Head of caudate nucleus (tissue), 42 donors: ENCODE data around the gene POLR2F.
A peak's percentile ranks its signal among the peaks of the same experiment; 100 is the strongest.

Experiments used
- DNase-seq, 42 donors: peaks; one replicate each; pipeline versions ENCODE4 v3.0.0 to v3.0.0-alpha.2; 2020 to 2021; ENCODE audit warnings: mixed read lengths in 7 of 42
- intact Hi-C: fragments of 100-400 bp; cut with DNase I; formaldehyde crosslinking; loops from one replicate; pipeline ENCODE4 v1.15.0; 2022

Gene POLR2F

GRCh38 chr22:37990862-37991261 is 37.4 kb downstream of the POLR2F start:
- intact Hi-C loops: no loop called here
- DNase-seq: no peak

DNA sequence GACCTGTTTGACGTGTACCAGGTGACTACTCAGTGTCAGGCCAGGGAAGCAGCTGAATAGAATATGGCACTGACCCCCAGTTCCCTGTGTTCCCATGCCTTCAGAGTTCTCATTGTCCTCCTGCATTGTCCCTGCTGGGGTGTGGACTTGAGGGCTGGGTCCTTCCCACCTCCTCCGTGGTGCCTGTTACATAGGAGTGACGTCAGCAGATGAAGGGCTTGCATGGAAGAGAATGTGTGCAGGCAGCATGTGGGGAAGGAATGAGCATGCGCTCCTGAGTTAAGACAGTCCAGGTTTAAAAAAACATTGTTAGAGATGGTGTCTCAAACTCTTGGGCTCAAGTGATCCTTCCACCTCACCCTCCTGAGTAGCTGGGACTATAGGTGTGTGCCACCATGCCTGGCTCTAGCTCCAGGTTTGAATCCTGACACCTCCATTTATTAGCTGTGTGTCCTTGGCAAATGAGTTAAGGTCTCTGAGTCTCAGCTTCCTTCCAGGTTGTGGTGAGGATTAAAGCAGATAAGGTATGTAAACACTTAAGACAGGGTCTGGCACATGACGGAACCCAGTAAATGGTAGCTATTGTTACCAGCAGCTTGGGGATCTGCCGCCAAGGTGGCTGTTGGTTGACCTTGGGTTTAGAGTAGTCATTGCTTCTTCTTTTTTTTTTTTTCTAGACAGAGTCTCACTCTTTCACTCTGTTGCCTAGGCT is 38.4 kb downstream of the POLR2F start:
- DNase-seq: no peak
- intact Hi-C loops: no loop called here

- intact Hi-C loops: no loop called here
- no peak for DNase-seq
Observed at GRCh38 chr22:37994049-37994448, 40.5 kb downstream of the POLR2F start.

DNA sequence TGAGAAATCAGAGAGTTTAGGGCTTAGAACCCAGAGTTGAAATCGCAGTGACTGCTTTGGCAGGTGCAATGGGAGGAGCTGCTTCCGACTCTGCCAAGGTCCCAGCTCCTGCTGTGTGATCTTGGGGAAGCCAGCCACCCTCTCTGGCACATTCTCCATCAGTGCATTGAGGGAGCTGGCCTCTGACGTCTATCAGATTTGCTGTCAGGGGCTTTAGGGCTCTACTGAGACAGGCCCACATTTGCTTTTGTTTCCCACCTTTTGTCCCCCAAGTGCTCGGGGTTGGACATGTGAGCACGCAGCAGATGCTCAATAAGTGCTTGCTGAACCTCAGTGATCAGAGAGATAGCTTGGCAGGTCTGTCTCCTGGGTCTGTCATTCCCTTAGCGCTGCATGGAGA is 41.5 kb downstream of the POLR2F start:
- intact Hi-C loops: no loop called here
- DNase-seq: no peak

DNA sequence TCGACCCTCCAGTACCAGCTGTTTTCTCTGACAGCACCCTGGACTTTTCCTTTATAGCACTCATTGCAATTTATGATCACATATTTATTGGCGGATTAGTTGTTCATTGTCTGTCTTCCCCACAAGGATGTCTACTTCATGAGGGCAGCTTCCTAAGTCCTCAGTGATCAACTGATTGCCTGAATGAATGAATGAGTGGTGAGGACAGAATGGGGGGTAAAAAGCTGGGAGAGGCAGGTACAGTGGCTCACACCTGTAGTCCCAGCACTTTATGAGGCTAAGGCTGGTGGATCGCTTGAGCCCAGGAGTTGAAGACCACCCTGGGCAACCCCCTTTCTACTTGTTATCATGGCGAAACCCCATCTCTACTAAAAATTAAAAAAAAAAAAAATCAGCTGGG is 42.0 kb downstream of the POLR2F start:
- intact Hi-C loops: no loop called here
- DNase-seq: no peak

GRCh38 chr22:37996079-37996478 is 42.6 kb downstream of the POLR2F start:
- intact Hi-C loops: no loop called here
- DNase-seq: peak in 1 of 42 donors; percentile 46

DNA sequence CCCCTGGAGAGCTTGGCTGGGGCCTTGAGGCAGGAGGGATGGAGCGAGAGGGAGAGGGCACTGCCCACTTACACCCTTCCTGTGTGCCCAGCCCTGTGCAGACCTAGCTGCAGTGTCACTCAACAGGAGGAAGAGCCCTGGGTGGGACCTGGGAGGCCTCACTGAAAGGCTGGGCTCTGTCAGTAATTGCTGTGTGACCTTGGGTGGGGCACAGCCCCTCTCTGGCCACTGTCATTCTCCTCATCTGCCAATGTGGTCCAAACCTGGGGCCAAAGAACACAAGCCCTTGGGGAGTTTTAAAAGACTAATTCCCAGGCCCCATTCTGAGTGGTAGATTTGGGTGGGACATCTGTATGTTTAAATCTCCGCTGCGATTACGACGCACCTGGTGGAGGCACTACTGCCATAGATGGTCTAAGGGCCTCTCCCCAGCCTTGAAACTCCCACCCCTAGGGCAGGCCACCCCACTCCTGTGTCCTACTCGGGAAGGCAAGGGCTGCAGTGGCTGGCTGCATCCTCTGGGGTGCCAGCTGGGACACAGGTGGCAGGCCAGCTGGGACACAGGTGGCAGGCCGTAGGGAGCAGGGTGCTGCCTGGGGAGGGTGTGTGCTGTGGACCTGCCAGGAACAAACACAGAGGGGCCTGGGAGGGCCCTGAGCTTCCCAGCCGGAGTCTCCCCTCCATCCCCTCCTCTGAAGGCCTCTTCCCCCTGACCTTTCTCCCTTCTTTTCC is 43.2 kb downstream of the POLR2F start:
- peak in 1 of 42 donors; percentile 30 for DNase-seq
- intact Hi-C loops: no loop called here

- peak in 26 of 42 donors; percentile 37 to 86 (median 68) for DNase-seq
- intact Hi-C loops: no loop called here
Observed at GRCh38 chr22:37998543-37998942, 45.0 kb downstream of the POLR2F start.

- intact Hi-C loops: no loop called here
- DNase-seq: peak in 2 of 42 donors; percentile 38 to 51
Observed at GRCh38 chr22:37999236-37999635, 45.7 kb downstream of the POLR2F start.

DNA sequence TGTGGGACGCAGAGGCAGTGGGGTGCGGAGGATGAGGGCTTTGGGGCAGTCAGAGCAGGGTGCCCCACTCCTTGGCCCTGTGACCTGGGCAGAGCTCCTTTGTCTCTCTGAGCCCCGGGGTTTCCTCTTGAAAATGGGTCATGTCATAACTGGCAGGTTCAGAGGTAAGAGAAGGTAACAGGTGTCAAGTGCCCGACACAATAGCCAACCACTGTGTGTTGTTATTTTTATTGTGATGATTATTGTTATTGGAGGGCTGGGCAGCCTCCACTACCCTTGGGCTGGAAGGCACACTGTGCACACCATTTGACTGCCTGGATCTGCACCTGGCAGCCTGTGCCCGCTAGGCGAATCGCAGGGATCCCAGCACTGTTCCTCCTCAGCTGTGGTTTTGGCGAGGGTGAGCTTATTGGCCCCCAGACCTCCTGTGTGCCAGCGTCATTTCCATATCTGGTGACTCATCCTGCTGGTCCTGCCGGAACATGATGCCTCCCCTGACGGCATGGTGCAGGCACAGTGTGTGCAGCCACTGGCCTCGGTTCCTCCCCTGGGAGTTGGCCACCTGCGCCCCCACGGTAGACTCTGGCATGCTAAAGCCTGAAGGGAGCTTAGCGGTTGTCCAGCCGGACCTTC is 46.3 kb downstream of the POLR2F start:
- intact Hi-C loops: no loop called here
- DNase-seq: peak in 33 of 42 donors; percentile 36 to 89 (median 62)

DNA sequence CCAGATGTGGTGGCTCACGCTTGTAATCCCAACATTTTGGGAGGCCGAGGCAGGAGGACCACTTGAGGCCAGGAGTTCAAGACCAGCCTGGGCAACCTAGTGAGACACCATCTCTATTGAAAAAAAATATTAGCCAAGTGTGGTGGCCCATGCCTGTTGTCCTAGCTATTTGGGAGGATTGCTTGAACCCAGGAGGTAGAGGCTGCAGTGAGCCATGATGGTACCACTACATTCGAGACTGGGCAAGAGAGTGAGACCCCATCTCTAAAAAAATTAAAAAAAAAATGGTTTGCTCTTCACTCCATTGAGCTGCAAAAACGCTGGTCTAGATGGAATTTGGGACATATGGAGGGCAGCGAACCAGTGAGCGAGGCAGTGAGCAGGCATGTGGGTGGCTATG is 52.4 kb downstream of the POLR2F start:
- intact Hi-C loops: no loop called here
- no peak for DNase-seq

DNA sequence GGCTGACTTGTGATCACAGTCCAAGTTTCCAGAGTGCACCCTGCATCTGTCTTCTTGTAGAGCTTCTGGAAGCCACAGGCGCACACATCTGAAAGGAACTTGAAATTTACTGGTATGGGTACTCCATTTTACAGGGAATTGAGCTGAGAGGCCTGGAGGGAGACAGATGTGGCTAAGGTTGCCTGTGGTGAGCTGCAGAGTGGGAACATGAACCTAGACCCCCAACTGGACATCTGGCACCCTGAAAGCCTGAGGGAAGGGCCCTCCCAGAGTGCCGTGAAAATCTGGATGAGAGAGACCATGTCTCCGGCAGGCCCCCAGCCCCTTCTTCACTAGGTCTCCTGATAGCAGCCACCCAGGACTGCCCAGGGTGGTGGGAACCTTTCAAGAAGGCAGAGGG is 53.4 kb downstream of the POLR2F start:
- no peak for DNase-seq
- intact Hi-C loops: no loop called here

GRCh38 chr22:38007330-38007902 is 53.9 kb downstream of the POLR2F start:
- DNase-seq: no peak
- intact Hi-C loops: no loop called here

DNA sequence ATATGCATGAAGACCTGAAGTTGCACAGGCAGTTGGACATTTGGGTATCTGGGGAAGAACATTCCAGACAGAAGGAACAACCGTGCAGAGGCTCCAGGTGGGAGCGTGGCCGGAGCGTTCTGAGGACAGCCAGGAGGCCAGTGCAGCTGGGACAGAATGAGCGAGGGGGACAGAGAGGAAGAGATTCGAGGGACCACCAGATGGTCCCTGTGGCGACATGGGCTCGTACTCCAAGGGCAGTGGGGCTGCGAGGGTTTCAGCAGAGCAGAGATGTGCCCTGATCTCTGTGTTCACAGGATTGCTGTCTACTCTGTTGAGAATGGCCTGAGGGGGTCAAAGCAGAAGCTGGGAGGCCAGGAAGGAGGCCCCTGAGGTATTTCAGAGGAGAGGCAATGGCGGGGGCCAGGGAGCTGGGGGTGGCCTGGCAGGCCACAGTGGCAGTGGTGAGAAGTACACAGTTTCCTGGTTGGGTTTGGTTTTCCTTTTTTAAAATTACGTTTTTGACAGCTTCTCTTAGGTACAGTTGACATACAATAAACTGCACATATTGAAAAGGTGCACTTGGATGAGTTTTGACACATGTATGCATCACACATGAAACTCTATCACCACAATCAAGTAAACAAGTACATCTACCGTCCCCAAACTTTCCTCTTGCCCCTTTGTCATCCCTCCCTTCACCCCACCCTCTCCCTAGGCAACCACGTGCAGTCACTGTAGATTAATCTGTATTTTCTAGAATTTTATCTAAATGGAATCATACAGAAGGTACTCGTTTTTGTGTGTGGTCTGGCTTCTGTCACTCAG is 55.7 kb downstream of the POLR2F start:
- intact Hi-C loops: no loop called here
- no peak for DNase-seq

DNA sequence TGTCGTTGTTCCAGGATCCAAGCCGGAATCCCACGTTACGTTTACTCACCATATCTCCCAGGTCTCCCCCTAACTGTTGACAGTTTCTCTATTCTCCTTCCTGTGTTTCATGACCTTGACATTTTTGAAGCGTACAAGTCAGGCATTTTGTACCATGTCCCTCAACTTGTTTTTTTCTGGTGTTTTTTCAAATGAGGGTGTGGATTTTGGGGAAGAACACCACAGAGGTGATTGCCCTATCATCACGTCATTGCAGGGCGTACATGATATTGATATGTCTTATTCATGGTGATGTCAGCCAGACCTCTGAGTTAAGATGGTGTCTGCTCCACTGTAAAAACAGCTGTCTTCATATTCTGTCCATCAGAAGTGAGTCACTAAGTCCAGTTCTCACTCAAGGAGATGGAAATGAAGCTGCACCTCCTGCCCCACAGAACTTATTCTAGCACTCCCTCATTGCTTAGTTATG is 59.1 kb downstream of the POLR2F start:
- no peak for DNase-seq
- intact Hi-C loops: no loop called here

DNA sequence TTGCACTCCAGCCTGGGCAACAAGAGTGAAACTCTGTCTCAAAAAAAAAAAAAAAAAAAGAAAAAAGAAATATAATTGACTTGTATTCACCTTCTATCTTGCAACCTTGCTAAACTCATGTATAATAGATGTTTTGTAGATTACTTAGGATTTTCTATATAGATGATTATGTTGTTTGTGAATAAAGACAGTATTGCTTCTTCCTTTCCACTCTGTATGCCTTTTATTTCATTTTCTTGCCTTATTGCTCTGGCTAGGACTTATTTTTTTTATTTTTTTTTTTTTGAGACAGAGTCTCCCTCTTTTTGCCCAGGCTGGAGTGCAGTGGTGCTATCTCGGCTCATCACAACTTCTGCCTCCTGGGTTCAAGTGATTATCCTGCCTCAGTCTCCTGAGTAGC is 60.6 kb downstream of the POLR2F start:
- no peak for DNase-seq

GRCh38 chr22:38016182-38017151 is 63.0 kb downstream of the POLR2F start:
- DNase-seq: peak; percentile 83 to 97 (median 92)
- intact Hi-C loops: loop anchor here (2.0 kb wide), 1 partner anchor 32 kb away; the partner anchor contains the start of gene SOX10

More for the DNA sequence above, 60.6 kb downstream of the POLR2F start:
- intact Hi-C loops: no loop called here
